ENCODE results near the gene CHN1.

- no peak for TF ChIP-seq CTCF (optimal IDR thresholded peaks at IDR 0.05 in 1 of 3, IDR thresholded peaks at IDR 0.05 in 1 of 3, conservative IDR thresholded peaks at IDR 0.05 in 1 of 3; ENCODE audit: extremely low read depth in 1 of 3, insufficient read depth in 2 of 3, low read length in 3 of 3)
- TF ChIP-seq EZH2 (IDR thresholded peaks at IDR 0.05; ENCODE audit: low read length), result no peak
These were observed 177.5 kb downstream of the CHN1 start for GRCh38 chr2:174827371-174828369.
